Measurements from ENCODE around the gene MATR3.

DNA sequence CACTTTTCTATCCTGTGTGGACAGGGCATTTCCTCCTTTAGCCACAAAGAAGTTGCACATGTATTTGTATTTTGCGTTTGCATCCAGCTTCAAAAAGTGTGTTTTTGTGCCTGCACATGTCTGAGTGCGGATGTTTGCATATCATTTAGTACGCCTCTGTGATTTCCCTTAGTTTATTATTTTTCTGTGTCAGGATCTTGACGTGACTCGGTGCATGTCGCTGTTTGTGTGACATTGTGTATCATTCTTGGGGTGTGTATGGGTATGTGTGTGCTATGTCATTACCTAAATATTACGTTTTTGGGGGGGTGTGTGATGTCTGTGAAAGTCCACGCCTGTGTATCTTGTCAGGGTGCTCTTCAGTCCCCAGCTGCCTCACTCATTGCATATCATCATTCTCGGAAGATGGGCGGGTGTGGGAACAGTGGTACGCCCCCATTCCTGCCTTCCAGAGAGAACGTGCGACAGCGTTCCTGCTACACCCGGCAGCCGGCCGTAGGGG is 47.7 kb downstream of the MATR3 start:
- TF ChIP-seq, protein P1, sequence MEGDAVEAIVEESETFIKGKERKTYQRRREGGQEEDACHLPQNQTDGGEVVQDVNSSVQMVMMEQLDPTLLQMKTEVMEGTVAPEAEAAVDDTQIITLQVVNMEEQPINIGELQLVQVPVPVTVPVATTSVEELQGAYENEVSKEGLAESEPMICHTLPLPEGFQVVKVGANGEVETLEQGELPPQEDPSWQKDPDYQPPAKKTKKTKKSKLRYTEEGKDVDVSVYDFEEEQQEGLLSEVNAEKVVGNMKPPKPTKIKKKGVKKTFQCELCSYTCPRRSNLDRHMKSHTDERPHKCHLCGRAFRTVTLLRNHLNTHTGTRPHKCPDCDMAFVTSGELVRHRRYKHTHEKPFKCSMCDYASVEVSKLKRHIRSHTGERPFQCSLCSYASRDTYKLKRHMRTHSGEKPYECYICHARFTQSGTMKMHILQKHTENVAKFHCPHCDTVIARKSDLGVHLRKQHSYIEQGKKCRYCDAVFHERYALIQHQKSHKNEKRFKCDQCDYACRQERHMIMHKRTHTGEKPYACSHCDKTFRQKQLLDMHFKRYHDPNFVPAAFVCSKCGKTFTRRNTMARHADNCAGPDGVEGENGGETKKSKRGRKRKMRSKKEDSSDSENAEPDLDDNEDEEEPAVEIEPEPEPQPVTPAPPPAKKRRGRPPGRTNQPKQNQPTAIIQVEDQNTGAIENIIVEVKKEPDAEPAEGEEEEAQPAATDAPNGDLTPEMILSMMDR (IDR thresholded peaks at IDR 0.05): no peak
- no peak for TF ChIP-seq POLR2A (IDR thresholded peaks at IDR 0.05)
